Activated naive CD4-positive, alpha-beta T cell treated with anti-CD3 and anti-CD28 coated beads, Interleukin-2, amount 10 ng/mL, durations not matched to agents 7 days and 5 days (primary cell): ENCODE data around the gene OTP.

Experiments
- CTCF ChIA-PET: fragments of 350-600 bp; sonication (Branson Sonifier 250); formaldehyde crosslinking; loops from one replicate; lab custom pipeline; 2021; ENCODE audit warnings: antibody characterized with exemption; lab: Charles Lee
- DNase-seq: peaks from one replicate; pipeline ENCODE4 v3.0.0-alpha.2; 2020
- H3K27ac Mint-ChIP-seq: one replicate; pipeline ENCODE4 v1.8.0; 2021; ENCODE audit warnings: mild to moderate bottlenecking, moderate library complexity, mixed read lengths
- H3K27me3 Mint-ChIP-seq: one replicate; pipeline ENCODE4 v1.8.0; 2021; ENCODE audit warnings: mild to moderate bottlenecking, mixed read lengths
- H3K36me3 Mint-ChIP-seq: one replicate; pipeline ENCODE4 v1.8.0; 2021; ENCODE audit warnings: mixed read lengths
- H3K4me1 Mint-ChIP-seq: one replicate; pipeline ENCODE4 v1.8.0; 2021; ENCODE audit warnings: mixed read lengths
- H3K4me3 Mint-ChIP-seq: one replicate; pipeline ENCODE4 v1.8.0; 2021; ENCODE audit warnings: mild to moderate bottlenecking, moderate library complexity, mixed read lengths
- H3K9me3 Mint-ChIP-seq: one replicate; pipeline ENCODE4 v1.8.0; 2021; ENCODE audit warnings: mixed read lengths

OTP gene

DNA sequence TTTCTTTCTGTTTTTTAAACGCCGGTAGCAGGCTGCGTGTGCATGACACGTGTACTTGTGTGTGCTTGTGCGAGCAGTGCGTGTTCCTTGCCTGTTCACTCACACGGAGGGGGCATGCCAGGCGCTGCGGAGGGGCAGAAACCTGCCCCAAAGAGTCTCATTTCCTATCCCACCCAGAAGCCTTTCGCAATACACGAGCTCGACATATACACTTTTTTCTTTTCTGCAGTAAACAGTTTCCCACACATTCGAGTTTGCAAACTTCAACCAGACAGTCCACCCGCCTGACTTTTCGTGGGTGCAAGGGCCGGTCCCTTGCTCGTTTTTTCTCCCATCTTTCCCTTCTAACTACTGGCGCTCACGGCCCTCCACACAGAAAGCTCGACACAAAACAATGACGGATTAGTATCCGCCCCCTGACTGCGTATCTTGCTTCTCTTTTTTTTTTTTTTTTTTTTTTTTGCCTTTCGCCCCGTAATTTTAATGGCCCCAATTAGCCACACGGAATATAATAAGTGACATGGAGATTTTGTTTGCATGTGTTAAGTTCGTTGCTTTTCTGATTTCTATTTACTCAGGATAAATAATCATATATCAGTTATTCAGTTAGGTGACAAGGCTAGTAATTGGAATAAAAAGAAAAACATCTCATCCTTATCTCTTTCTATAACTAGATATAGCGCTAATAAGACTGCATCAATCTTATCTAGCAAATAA, 5.3 kb upstream of the OTP start:
- Mint-ChIP-seq H3K9me3 (no peaks in the 10 kb centered on the region), H3K4me1 (peaks cover 19% of the 10 kb centered on the region), H3K27me3 (peaks cover 97% of the 10 kb centered on the region), H3K4me3 (peak overlapping the region; percentile 19), H3K27ac (peak overlapping the region; percentile 69), H3K36me3 (peaks cover 7% of the 10 kb centered on the region)
- CTCF ChIA-PET, result interaction anchor here (0.7 kb wide), 1 partner anchor 51 kb away, joined by 3 read pairs; no protein-coding TSS in a partner anchor
- DNase-seq, result no peak

GRCh38 chr5:77642738-77643653, 4.5 kb upstream of the OTP start:
- Mint-ChIP-seq H3K36me3 (peaks cover 7% of the 10 kb centered on the region), H3K9me3 (no peaks in the 10 kb centered on the region), H3K27me3 (peaks cover 97% of the 10 kb centered on the region), H3K4me3 (peak overlapping the region; percentile 19), H3K27ac (no peak overlapping the region), H3K4me1 (peaks cover 19% of the 10 kb centered on the region)
- DNase-seq, result no peak
- CTCF ChIA-PET, result interaction anchor here (0.7 kb wide), 1 partner anchor 52 kb away, joined by 3 read pairs; no protein-coding TSS in a partner anchor

DNA sequence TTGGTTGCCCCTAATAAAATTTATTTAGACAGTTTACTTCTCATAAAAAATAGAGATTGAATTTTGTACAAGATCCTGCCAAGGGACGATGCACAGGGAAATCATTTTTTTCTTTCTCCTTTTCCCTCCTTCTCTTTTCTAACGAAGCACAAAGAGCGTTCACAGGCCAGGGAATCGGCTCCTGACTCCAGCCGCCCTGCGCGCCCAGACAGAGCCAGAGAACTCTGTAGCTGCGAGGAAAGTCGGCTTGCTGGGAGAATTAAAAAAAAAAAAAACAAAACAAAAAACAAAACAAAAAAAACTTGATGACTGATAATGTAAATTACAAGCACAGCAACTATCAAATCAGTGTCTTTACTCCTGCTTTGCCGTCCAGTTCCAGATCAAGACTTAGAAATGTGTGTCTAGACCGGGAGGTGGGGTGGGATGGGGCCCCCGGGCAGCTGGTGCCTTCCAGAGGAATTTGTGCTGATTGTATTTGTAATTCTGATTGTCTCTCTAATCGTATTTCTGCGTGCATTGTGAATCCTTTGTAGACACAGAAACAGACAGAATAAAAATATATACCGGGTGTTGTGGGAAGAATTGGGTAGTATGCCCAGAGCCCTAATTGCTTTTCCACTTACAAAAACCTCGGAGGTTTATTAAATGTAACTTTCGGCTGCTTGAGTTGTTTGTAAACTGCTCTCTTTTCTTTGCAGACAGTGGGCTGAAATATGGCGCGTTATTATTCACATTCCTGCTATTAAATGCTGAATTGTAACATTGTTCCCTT, 3.6 kb upstream of the OTP start:
- CTCF ChIA-PET, result no interaction called here

GRCh38 chr5:77641397-77641943, 3.0 kb upstream of the OTP start:
- peaks cover 13% of the 10 kb centered on the region for H3K36me3 Mint-ChIP-seq
- peaks cover 97% of the 10 kb centered on the region for H3K27me3 Mint-ChIP-seq
- H3K4me1 Mint-ChIP-seq, result peaks cover 26% of the 10 kb centered on the region
- CTCF ChIA-PET, result no interaction called here
- H3K4me3 Mint-ChIP-seq, result no peak overlapping the region
- H3K9me3 Mint-ChIP-seq, result no peaks in the 10 kb centered on the region
- DNase-seq, result no peak
- H3K27ac Mint-ChIP-seq, result peak overlapping the region; percentile 49

More for the DNA sequence above, 3.6 kb upstream of the OTP start:
- no peak for DNase-seq
- Mint-ChIP-seq H3K9me3 (no peaks in the 10 kb centered on the region), H3K27ac (peak overlapping the region; percentile 75), H3K36me3 (peaks cover 13% of the 10 kb centered on the region), H3K4me1 (peaks cover 26% of the 10 kb centered on the region), H3K27me3 (peaks cover 97% of the 10 kb centered on the region), H3K4me3 (no peak overlapping the region)

DNA sequence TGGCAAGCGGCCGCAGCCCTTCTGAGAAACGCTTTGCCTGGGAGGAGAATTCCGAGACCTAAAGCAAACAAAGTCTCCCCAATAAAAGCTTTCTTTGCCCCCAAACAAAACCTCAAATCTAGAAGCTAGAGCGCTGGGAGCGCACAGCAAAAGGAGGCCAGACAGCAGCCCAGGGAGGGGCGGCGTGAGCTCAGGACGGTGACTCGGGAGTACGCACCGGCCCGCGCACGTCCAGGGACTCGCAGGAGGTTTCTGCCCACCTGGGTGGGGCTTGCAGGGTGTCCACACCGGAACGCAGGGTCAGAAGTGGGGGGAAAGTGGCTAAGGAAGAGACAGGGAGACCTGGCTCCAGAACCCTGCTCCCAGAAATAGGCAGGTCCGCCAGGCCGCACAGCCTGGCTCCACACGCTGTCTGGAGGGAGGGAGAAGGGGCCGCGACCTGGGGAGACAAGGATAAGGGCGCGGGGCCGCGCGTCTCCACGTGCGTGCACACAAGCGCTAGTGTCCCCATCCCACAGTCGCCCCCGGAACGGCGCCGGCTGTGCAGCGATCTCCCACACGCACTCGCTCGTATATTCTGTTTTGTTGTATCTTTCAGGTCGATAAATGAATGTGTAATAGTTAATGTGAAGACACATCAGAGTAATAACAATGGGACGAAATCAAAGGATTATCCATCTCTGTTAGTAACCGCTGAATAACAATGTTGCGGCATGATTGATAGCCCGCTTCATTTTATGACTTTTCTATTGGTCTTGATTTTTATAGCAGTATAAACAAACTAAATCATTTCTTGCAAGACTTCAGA, 2.3 kb upstream of the OTP start:
- H3K9me3 Mint-ChIP-seq, result no peaks in the 10 kb centered on the region
- DNase-seq, result no peak
- H3K36me3 Mint-ChIP-seq, result peaks cover 17% of the 10 kb centered on the region
- peak overlapping the region; percentile 42 for H3K27ac Mint-ChIP-seq
- H3K4me3 Mint-ChIP-seq, result peak overlapping the region; percentile 8
- peaks cover 97% of the 10 kb centered on the region for H3K27me3 Mint-ChIP-seq
- H3K4me1 Mint-ChIP-seq, result peaks cover 26% of the 10 kb centered on the region
- CTCF ChIA-PET, result no interaction called here

GRCh38 chr5:77638763-77639671, 504 bp upstream of the OTP start:
- Mint-ChIP-seq H3K4me3 (no peak overlapping the region), H3K4me1 (peaks cover 20% of the 10 kb centered on the region), H3K27ac (peak overlapping the region; percentile 70), H3K36me3 (peaks cover 14% of the 10 kb centered on the region), H3K27me3 (peaks cover 82% of the 10 kb centered on the region), H3K9me3 (no peaks in the 10 kb centered on the region)
- no peak for DNase-seq
- CTCF ChIA-PET, result interaction anchor here (1.4 kb wide), 1 partner anchor 8 kb away, joined by 3 read pairs; no protein-coding TSS in a partner anchor

- peak overlapping the region; percentile 83 for H3K27ac Mint-ChIP-seq
- no peak for DNase-seq
- H3K9me3 Mint-ChIP-seq, result no peaks in the 10 kb centered on the region
- peaks cover 81% of the 10 kb centered on the region for H3K27me3 Mint-ChIP-seq
- peaks cover 17% of the 10 kb centered on the region for H3K36me3 Mint-ChIP-seq
- CTCF ChIA-PET, result no interaction called here
- peaks cover 17% of the 10 kb centered on the region for H3K4me1 Mint-ChIP-seq
- peak overlapping the region; percentile 41 for H3K4me3 Mint-ChIP-seq
Observed at GRCh38 chr5:77637170-77637997, 1.1 kb downstream of the OTP start.

DNA sequence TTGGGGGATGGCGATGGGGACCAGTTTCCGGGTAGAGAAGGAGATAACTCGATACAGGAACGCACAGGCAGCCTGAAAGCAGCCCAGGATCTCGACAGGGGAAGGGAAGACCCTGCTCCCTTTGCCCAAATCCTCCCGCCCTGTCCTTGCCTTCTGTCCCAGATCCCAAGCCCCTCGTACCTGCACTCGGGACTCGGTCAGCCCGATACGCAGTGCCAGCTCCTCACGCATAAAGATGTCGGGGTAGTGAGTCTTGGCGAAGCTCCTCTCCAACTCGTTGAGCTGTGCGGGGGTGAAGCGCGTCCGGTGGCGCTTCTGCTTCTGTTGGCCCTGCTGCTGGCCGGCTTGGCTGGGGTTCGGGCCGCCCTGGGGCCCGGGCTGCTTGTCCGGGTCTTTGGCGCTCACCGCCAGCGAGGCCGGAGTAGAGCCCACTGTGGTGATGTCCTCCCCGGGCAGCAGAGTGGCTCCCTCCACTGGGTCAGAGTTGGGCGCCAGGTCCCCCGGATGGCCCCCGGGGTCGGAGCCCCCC, 1.8 kb downstream of the OTP start:
- peak overlapping the region; percentile 89 for H3K27ac Mint-ChIP-seq
- CTCF ChIA-PET, result no interaction called here

DNA sequence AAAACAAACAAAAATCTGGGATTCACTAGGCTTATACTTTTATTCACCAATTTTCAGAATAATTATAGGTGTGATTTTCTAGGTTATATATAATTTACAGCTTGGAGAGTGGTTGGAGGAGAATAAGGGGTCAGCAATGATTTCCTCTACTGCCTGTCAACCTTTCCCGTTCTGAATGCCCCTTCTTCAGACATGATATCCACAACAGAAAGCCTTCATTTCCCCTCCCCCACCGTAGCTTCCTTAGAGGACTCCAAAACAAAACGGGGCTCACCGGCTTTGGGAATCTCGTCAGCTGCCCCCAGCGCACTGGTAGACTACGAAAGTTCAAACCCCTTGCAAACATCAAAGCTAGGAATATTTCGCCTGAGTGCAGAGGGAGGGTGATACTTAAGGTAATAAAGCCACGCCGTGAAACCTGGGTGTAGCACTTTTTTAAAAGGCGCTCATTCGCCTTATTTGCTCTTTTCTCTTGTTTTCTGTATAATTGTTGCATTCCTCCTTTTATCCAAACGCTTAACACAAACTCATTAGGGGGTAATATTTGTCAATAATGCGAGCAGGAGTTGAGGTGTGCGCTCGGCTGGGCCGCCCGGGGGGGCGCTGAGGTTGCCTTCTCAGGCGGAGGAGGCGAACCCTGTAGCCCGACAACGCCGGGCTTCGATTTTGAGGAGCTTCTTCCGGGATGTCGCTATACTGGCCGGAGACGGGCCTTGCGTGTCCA, 2.4 kb downstream of the OTP start:
- H3K9me3 Mint-ChIP-seq, result no peaks in the 10 kb centered on the region
- H3K36me3 Mint-ChIP-seq, result peaks cover 21% of the 10 kb centered on the region
- H3K4me1 Mint-ChIP-seq, result peaks cover 19% of the 10 kb centered on the region
- DNase-seq, result no peak
- CTCF ChIA-PET, result no interaction called here
- H3K4me3 Mint-ChIP-seq, result no peak overlapping the region
- peak overlapping the region; percentile 89 for H3K27ac Mint-ChIP-seq
- peaks cover 81% of the 10 kb centered on the region for H3K27me3 Mint-ChIP-seq

More for the DNA sequence above, 1.8 kb downstream of the OTP start:
- H3K4me1 Mint-ChIP-seq, result peaks cover 17% of the 10 kb centered on the region
- H3K4me3 Mint-ChIP-seq, result no peak overlapping the region
- peaks cover 81% of the 10 kb centered on the region for H3K27me3 Mint-ChIP-seq
- H3K9me3 Mint-ChIP-seq, result no peaks in the 10 kb centered on the region
- DNase-seq, result no peak
- H3K36me3 Mint-ChIP-seq, result peaks cover 18% of the 10 kb centered on the region

DNA sequence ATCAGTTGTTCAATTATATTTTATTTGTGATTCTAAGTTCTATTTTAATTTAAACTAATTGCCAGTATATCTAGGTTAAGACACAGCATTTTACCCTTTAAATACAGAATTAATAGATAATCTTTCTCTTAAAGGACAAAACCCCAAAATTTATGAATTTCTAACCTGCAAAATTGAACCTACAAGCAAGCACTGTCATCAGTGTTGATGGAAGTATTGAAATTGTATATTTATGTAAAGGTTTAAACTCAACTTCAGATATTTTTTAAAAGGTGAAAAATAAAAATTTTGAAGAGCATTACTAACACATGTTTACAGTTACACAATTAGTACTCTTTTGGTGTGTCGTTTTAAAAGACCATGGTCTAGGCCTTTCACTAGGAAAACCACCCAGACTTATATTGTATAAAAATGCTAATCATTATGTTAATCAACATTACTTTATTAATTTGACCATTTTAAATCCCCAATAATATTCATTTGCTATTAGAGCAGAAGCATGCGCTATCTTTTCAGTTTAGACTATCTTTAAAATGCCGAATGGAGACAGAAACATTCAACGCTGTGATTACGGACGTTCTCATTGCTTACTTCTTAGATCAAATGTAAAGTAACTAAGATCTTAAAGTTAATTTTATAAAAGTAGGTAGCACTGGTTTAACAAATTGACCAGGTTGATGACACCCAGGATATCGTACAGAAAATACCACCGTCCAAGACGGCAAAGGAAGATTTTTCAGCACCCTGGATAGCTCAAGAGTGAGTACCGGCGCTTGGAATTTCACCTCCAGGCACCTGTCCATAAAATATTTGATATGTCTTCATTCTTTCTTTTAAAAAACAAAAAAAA, 3.2 kb downstream of the OTP start:
- Mint-ChIP-seq H3K36me3 (peaks cover 21% of the 10 kb centered on the region), H3K27ac (peak overlapping the region; percentile 7), H3K4me3 (no peak overlapping the region), H3K9me3 (no peaks in the 10 kb centered on the region), H3K27me3 (peaks cover 81% of the 10 kb centered on the region), H3K4me1 (peaks cover 22% of the 10 kb centered on the region)
- no peak for DNase-seq
- CTCF ChIA-PET, result no interaction called here
